Upper lobe of left lung (tissue), 6 donors: Measurements from ENCODE around the gene NELFCD. TPM values are rescaled to one million over a fixed set of nuclear protein-coding genes. Genes with fewer than 3 reads are reported as not detected.
"Not testable (repeated sequence)": the region's sequence is repeated elsewhere in the genome, so short reads cannot be mapped to it uniquely, and the experiment has no call there.

ENCODE experiments used
- ATAC-seq, 2 donors: fragments of 200-7000 bp; cut with Tn5 transposase; one replicate each; pipeline ENCODE4 v1.9.1; 2022; ENCODE audit warnings: mild to moderate bottlenecking in 2 of 2, moderate library complexity in 2 of 2; ENCODE audit not compliant: low FRiP score in 2 of 2
- DNase-seq, 2 donors: peaks; one replicate each; pipeline ENCODE4 v3.0.0-alpha.2; 2019 to 2020
- H3K27ac ChIP-seq, 4 donors: fragments of 200-600 bp; sonication (generic); one replicate each; pipeline ENCODE4 v1.5.1; 2016 to 2019
- H3K27me3 ChIP-seq, 4 donors: fragments of 200-600 bp; sonication (generic); one replicate each; pipeline ENCODE4 v1.5.1; 2017 to 2019
- H3K36me3 ChIP-seq, 4 donors: fragments of 200-600 bp; sonication (generic); one replicate each; pipeline ENCODE4 v1.5.1; 2016 to 2019
- H3K4me1 ChIP-seq, 4 donors: fragments of 200-600 bp; sonication (generic); one replicate each; pipeline ENCODE4 v1.5.1; 2018 to 2019
- H3K4me3 ChIP-seq, 4 donors: fragments of 200-600 bp; sonication (generic); one replicate each; pipeline ENCODE4 v1.5.1; 2017 to 2019; ENCODE audit warnings: mild to moderate bottlenecking in 2 of 4, moderate library complexity in 1 of 4
- H3K9me3 ChIP-seq, 4 donors: fragments of 200-600 bp; sonication (generic); one replicate each; pipeline ENCODE4 v1.5.1; 2018 to 2019
- EP300 ChIP-seq, 4 donors: sonication (generic); formaldehyde crosslinking; IDR thresholded peaks; one replicate each; pipeline ENCODE4 v1.5.1; 2017; ENCODE audit warnings: antibody characterized with exemption in 4 of 4, control low read depth in 2 of 4
- POLR2A ChIP-seq, 4 donors: fragments of 450-650 bp; IDR thresholded peaks; one replicate each; pipeline ENCODE4 v1.5.1; 2016 to 2017; ENCODE audit warnings: antibody characterized with exemption in 4 of 4, mild to moderate bottlenecking in 2 of 4
- POLR2AphosphoS5 ChIP-seq, 2 donors: sonication (generic); formaldehyde crosslinking; IDR thresholded peaks; one replicate each; pipeline ENCODE4 v1.5.1; 2017; ENCODE audit warnings: antibody characterized with exemption in 2 of 2
- WGBS, 2 donors: methylation state at CpG; one replicate each; pipeline ENCODE4 v1.1.5; 2017 to 2018; 5-methylcytosine and 5-hydroxymethylcytosine counted together
- total RNA-seq, 6 donors: library from RNA; depleted of rRNA in 4 of 6; stranded (reverse); fragments of >200 nt in 4 of 6; gene quantifications; one replicate each; pipeline versions ENCODE4 v1.1.0 to v1.2.1, GENCODE V29; 2016 to 2021
- TF ChIP-seq, protein P1 (sequence below), 6 experiments: fragments of 450-650 bp in 4 of 6; fragments of 200-600 bp in 2 of 6; sonication (generic) in 2 of 6; IDR thresholded peaks; one replicate each; pipeline ENCODE4 v1.5.1; 2016 to 2019; ENCODE audit warnings: antibody characterized with exemption in 6 of 6
- donor health status: DM: no; HTN: no; CAD: no; lungs with moderate emphysema.
- donor health status: DM: no; HTN: yes; CAD: no; lungs with severe emphysema.

Gene NELFCD
- total RNA-seq, 6 donors from 2014 or later, result 42.3 to 99.5 (median 48.7) TPM

DNA sequence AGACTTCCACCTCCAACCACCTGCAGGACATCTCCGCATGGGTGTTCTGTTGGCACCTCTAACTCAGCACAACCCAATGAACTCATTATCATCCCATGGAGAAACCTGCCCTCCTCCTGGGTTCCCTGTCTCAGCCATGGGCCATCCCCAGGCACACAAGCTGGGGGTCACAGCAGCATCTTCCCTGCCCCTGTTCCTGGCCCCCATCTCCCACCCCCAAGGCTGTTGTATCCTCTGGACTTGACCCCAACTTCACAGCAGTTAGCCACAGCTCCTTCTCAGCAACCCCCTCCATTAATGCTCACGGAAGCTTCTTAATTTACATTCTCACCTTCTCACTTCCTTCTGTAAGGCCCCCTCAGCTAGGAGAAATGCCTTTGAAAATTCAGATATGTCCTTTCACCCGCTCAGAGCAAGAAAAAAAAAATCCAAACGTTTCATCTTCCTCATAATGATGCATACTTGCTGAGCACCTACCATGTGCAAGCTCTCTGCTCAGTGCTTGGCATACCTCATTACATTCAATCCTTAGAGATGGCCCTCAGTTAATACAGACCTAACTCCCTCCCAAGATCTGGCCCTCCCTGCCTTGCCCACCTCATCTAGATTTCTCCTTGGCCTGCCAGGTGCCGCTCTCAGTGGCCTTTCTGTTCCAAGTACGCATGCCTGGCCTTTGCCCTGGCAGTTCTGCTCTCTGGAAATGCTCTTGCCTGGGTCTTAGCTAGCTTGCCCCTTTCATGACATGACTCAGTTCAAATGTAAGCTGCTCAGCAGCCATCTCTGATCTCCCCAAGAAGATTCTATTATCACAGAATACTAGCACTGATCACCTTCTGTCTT lies 2.5 kb upstream of the NELFCD start:
- no peak for ATAC-seq
- 77 to 79% methylated on average over 6 of the region's 6 CpGs for WGBS, 2 donors
- H3K27me3 ChIP-seq, result no peaks in the 10 kb centered on the region
- no peaks in the 10 kb centered on the region for H3K36me3 ChIP-seq
- H3K4me3 ChIP-seq, result no peak overlapping the region
- H3K4me1 ChIP-seq, result peaks cover 12 to 22% (median 17%) of the 10 kb centered on the region in 4 donors
- peaks cover 0 to 14% (median 8%) of the 10 kb centered on the region in 4 donors for H3K9me3 ChIP-seq
- DNase-seq, result no peak
- no peak for TF ChIP-seq EP300 (IDR thresholded peaks at IDR 0.05)
- TF ChIP-seq, protein P1, sequence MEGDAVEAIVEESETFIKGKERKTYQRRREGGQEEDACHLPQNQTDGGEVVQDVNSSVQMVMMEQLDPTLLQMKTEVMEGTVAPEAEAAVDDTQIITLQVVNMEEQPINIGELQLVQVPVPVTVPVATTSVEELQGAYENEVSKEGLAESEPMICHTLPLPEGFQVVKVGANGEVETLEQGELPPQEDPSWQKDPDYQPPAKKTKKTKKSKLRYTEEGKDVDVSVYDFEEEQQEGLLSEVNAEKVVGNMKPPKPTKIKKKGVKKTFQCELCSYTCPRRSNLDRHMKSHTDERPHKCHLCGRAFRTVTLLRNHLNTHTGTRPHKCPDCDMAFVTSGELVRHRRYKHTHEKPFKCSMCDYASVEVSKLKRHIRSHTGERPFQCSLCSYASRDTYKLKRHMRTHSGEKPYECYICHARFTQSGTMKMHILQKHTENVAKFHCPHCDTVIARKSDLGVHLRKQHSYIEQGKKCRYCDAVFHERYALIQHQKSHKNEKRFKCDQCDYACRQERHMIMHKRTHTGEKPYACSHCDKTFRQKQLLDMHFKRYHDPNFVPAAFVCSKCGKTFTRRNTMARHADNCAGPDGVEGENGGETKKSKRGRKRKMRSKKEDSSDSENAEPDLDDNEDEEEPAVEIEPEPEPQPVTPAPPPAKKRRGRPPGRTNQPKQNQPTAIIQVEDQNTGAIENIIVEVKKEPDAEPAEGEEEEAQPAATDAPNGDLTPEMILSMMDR (IDR thresholded peaks at IDR 0.05), result no peak
- TF ChIP-seq POLR2A (IDR thresholded peaks at IDR 0.05), result no peak
- no peak for TF ChIP-seq POLR2AphosphoS5 (IDR thresholded peaks at IDR 0.05)
- H3K27ac ChIP-seq, result no peak overlapping the region

DNA sequence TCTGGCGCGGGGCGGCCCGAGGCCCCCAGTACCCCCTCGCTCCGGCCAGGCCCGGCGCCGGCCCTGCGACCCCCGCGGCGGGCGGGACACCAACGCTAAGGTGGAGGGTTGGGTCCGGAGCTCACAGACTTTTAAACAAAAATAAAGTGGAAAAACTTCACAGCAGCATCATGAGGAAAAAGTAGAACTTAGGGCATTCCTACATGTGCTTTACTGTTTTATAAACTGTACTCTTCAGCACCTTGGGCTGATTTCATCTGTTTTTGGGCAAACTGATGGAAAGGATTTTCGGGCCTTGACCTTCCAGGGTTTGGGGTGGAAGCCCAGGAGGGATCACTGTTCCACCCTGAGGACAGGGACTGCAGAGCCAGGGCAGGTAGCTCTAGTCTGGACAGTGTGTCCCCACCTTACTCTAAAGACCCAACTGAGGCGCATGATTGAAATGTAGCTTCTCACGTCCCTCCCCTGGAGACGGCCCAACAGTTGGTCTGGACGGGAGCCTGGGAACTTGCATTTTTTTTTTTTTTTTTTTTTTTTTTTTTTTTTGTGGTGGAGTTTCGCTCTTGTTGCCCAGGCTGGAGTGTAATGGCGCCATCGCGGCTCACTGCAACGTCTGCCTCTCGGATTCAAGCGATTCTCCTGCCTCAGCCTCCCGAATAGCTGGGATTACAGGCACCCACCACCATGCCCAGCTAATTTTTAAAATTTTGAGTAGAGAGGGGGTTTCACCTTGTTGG lies 740 bp downstream of the NELFCD start:
- TF ChIP-seq, protein P1 (IDR thresholded peaks at IDR 0.05), result no peak
- TF ChIP-seq EP300 (IDR thresholded peaks at IDR 0.05) (no peak), POLR2A (IDR thresholded peaks at IDR 0.05) (no peak), POLR2AphosphoS5 (IDR thresholded peaks at IDR 0.05) (no peak)
- peak overlapping the region; percentile 68 to 96 (median 82) for H3K4me3 ChIP-seq
- 20 to 21% methylated on average over 26 to 28 of the region's 29 CpGs for WGBS, 2 donors
- peak in 1 of 2 donors; percentile 20 for DNase-seq
- H3K27ac ChIP-seq, result peak overlapping the region; percentile 67 to 93 (median 80)
- H3K4me1 ChIP-seq, result peaks cover 25 to 29% (median 28%) of the 10 kb centered on the region in 4 donors
- H3K36me3 ChIP-seq, result peaks cover 0 to 12% (median 6%) of the 10 kb centered on the region in 4 donors
- H3K27me3 ChIP-seq, result no peaks in the 10 kb centered on the region
- ATAC-seq, result no peak
- no peaks in the 10 kb centered on the region for H3K9me3 ChIP-seq

DNA sequence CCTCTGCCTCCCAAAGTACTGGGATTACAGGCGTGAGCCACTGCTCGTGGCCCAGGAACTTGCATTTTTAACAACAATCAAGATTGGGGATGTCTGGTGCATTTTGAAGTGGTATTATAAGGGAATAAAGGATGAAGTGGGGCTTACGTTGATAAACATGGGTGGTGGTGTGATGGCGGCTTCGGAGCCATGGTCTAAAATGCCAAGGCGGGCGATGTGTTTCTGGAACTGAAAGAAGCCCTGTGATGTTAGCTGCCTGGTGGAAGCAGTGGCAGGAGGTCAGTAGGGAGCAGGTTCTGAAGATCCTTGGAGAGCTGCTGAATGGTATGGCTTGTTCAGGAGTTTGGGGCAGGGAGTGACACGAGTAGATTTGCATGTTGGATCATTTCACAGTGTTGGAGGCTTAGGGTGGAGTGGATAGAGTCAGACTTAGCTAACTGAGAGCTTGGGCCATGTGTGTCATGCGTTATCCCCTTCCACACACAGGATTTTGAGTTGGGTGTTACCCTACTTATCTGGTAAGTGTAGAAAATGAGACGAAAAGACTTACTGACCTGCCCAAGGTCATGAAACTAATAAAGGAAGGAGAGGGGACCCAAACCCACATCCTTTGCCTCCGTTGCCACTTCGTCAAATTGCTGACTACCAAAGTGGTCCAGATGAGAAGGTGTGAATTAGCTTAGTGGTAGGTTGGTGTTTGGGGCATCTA lies 1.5 kb downstream of the NELFCD start:
- TF ChIP-seq EP300 (IDR thresholded peaks at IDR 0.05) (no peak), POLR2AphosphoS5 (IDR thresholded peaks at IDR 0.05) (no peak), POLR2A (IDR thresholded peaks at IDR 0.05) (no peak)
- TF ChIP-seq, protein P1 (IDR thresholded peaks at IDR 0.05), result no peak
- Histone ChIP-seq H3K27ac (peak overlapping the region in 2 of 4 donors; percentile 33 to 83), H3K4me1 (peaks cover 25 to 29% (median 28%) of the 10 kb centered on the region in 4 donors), H3K36me3 (peaks cover 0 to 19% (median 10%) of the 10 kb centered on the region in 4 donors), H3K9me3 (no peaks in the 10 kb centered on the region), H3K27me3 (no peaks in the 10 kb centered on the region), H3K4me3 (peak overlapping the region in 2 of 4 donors; percentile 68 to 89)
- WGBS, 2 donors, result 85 to 92% methylated on average over 12 of the region's 12 CpGs
- no peak for ATAC-seq
- peak in 1 of 2 donors; percentile 11 for DNase-seq

DNA sequence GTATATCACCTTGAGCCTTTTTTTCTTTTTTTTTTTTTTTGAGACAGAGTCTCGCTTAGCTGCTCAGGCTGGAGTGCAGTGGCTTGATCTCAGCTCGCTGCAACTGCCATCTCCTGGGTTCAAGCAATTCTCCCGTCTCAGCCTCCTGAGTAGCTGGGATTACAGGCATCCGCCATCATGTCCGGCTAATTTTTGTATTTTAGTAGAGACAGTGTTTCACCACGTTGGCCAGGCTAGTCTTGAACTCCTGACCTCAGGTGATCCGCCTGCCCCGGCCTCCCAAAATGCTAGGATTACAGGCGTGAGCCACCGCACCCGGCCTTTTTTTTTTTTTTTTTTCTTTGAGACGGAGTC lies 2.0 kb downstream of the NELFCD start:
- Histone ChIP-seq H3K4me1 (peaks cover 25 to 29% (median 28%) of the 10 kb centered on the region in 4 donors), H3K36me3 (peaks cover 2 to 25% (median 15%) of the 10 kb centered on the region in 4 donors)
- H3K27me3 ChIP-seq, ATAC-seq, H3K9me3 ChIP-seq, H3K4me3 ChIP-seq, H3K27ac ChIP-seq: not testable (repeated sequence)
- WGBS, 2 donors, result 98% methylated on average over 12 of the region's 12 CpGs
- peak in 1 of 2 donors; percentile 2 for DNase-seq

DNA sequence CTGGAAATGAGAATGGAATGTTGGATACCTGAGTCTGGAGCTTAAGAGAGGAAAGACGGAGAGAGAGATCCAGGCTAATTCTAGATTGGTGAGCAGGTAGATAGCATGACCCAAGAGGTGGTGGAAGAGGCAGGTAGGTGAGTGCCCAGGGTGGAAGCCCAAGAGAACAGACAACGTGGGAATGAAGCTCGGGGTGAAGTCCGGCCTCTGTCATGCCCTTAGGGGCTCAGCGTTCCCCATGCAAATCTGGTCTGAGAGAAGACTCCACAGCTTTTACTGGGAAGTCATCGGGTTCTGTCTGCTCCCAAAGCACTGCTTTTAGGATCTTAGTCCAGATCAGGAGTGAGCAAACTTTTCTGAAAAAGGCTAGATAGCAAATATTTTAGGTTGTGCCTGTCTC lies 3.6 kb downstream of the NELFCD start:
- TF ChIP-seq POLR2AphosphoS5 (IDR thresholded peaks at IDR 0.05) (no peak), EP300 (IDR thresholded peaks at IDR 0.05) (no peak)
- TF ChIP-seq, protein P1 (IDR thresholded peaks at IDR 0.05), result no peak
- DNase-seq (no peak), ATAC-seq (no peak)
- no peak overlapping the region for H3K27ac ChIP-seq
- H3K36me3 ChIP-seq, result peaks cover 17 to 41% (median 31%) of the 10 kb centered on the region in 4 donors
- H3K4me3 ChIP-seq, result no peak overlapping the region
- no peaks in the 10 kb centered on the region for H3K27me3 ChIP-seq
- H3K4me1 ChIP-seq, result peaks cover 25 to 29% (median 28%) of the 10 kb centered on the region in 4 donors
- no peaks in the 10 kb centered on the region for H3K9me3 ChIP-seq
- 83 to 88% methylated on average over 6 of the region's 6 CpGs for WGBS, 2 donors
